H1 (cell line): ENCODE data around the gene PDZRN3. TPM values are rescaled to one million over a fixed set of nuclear protein-coding genes. Genes with fewer than 3 reads are reported as not detected.

Experiments
- POLR2AphosphoS5 ChIP-seq: IDR thresholded peaks from 2 replicates; pipeline ENCODE4 v1.6.1; 2011; ENCODE audit warnings: low read depth, low read length
- RBBP5 ChIP-seq: IDR thresholded peaks from 2 replicates; pipeline ENCODE4 v1.7.1; 2012; ENCODE audit warnings: low read depth, mild to moderate bottlenecking, inconsistent platforms, low read length, moderate library complexity, borderline replicate concordance
- SP2 ChIP-seq: IDR thresholded peaks from 2 replicates; pipeline ENCODE4 v1.6.1; 2012; ENCODE audit warnings: mild to moderate bottlenecking, low read length, inconsistent platforms
- polyA plus RNA-seq, 7 experiments: library from polyadenylated mRNA; depleted of rRNA in 3 of 7; stranded (reverse) in 5 of 7; unstranded in 2 of 7; fragments of >200 nt in 5 of 7; fragments of 200-250 nt in 2 of 7; gene quantifications; 1 replicate in 5 of 7; 2 replicates in 1 of 7; 4 replicates in 1 of 7; pipeline versions ENCODE4 v1.2.1 to v1.2.3, GENCODE V29; 2011 to 2013; ENCODE audit warnings: missing spikeins in 2 of 7, mixed read lengths in 2 of 7
- total RNA-seq: library from RNA; stranded (reverse); fragmentation: NEBNext Ultra II Directional; extraction: Animal tissue kit (Norgen Biotek cat#: 25700); gene quantifications from 2 replicates; pipeline ENCODE4 v1.2.1, GENCODE V29; 2021
- TF ChIP-seq, protein P1 (sequence below): IDR thresholded peaks from 2 replicates; pipeline ENCODE4 v1.6.1; 2011; ENCODE audit warnings: low read length, improper control_type of control experiment
- TF ChIP-seq, protein P2 (sequence below): IDR thresholded peaks from 2 replicates; pipeline ENCODE4 v1.6.1; 2011; ENCODE audit warnings: low read depth, mild to moderate bottlenecking, low read length; ENCODE audit not compliant: insufficient read depth

PDZRN3 gene
- total and polyA plus RNA-seq, 2 of the 8 experiments (the other 6 are each of a cell fraction or from before 2014, with no cell fraction given), result 4.2 to 20.5 TPM

DNA sequence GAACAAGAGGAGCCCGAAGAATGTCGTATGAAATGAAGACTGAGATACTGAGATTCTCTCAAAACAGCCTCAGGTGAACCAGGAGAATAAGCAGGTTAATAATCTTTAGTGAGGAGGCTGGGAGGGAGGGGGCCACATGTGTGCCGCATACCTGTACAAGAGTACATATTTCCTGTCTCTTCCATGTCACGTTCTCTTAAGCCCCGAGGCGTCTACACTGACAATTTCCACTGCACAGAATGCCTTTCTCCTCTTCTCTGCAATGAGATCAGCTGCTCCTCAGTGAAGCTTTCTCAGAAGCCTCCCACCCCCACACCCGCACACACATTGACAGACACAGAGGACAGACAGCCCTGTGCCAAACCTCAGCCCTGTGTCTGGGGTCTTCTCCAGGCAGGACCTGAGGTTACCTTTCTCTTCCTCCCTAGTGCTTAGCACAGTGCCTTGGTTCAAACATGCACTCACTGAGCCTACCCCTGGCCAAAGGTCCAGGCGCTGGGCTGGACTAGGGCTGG lies 55.4 kb downstream of the PDZRN3 start (continued):
- TF ChIP-seq, protein P1, sequence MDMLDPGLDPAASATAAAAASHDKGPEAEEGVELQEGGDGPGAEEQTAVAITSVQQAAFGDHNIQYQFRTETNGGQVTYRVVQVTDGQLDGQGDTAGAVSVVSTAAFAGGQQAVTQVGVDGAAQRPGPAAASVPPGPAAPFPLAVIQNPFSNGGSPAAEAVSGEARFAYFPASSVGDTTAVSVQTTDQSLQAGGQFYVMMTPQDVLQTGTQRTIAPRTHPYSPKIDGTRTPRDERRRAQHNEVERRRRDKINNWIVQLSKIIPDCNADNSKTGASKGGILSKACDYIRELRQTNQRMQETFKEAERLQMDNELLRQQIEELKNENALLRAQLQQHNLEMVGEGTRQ, result no peak
- TF ChIP-seq, protein P2, sequence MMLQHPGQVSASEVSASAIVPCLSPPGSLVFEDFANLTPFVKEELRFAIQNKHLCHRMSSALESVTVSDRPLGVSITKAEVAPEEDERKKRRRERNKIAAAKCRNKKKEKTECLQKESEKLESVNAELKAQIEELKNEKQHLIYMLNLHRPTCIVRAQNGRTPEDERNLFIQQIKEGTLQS, result no peak
- TF ChIP-seq RBBP5 (no peak), SP2 (no peak), POLR2AphosphoS5 (no peak)
